Endodermal cell (in vitro differentiated cells): Measurements from ENCODE around the gene GLYATL1. TPM values are rescaled to one million over a fixed set of nuclear protein-coding genes. Genes with fewer than 3 reads are reported as not detected.
A peak's percentile ranks its signal among the peaks of the same experiment; 100 is the strongest.

Experiments
- DNase-seq: peaks from one replicate; pipeline ENCODE4 v3.0.0-alpha.2; 2017
- H3K27ac ChIP-seq: 2 replicates; pipeline ENCODE4 v1.5.1; 2013; ENCODE audit warnings: mild to moderate bottlenecking, low read depth, low read length, moderate library complexity
- H3K27me3 ChIP-seq: 2 replicates; pipeline ENCODE4 v1.6.1; 2013; ENCODE audit warnings: mild to moderate bottlenecking, low read length, moderate library complexity; ENCODE audit not compliant: insufficient read depth, control insufficient read depth, poor library complexity, severe bottlenecking
- H3K36me3 ChIP-seq: 2 replicates; pipeline ENCODE4 v1.7.0; 2013; ENCODE audit warnings: mild to moderate bottlenecking, low read length, moderate library complexity; ENCODE audit not compliant: control insufficient read depth, insufficient read depth
- H3K4me1 ChIP-seq: one replicate; pipeline ENCODE4 v1.7.0; 2013; ENCODE audit warnings: low read length; ENCODE audit not compliant: control insufficient read depth, insufficient read depth
- H3K4me3 ChIP-seq: 2 replicates; pipeline ENCODE4 v1.5.1; 2013; ENCODE audit warnings: mild to moderate bottlenecking, low read length, moderate library complexity
- H3K9ac ChIP-seq: 2 replicates; pipeline ENCODE4 v1.6.1; 2013; ENCODE audit warnings: mild to moderate bottlenecking, low read length, moderate library complexity; ENCODE audit not compliant: poor library complexity, severe bottlenecking; ENCODE audit errors: extremely low read depth
- H3K9me3 ChIP-seq: 2 replicates; pipeline ENCODE4 v1.6.1; 2013; ENCODE audit warnings: mild to moderate bottlenecking, low read length, moderate library complexity; ENCODE audit not compliant: control insufficient read depth
- H3K27ac Mint-ChIP-seq: 2 replicates; pipeline ENCODE4 v1.8.0; 2020; ENCODE audit warnings: mixed read lengths
- H3K27me3 Mint-ChIP-seq: 2 replicates; pipeline ENCODE4 v1.8.0; 2021; ENCODE audit warnings: mild to moderate bottlenecking, mixed read lengths; ENCODE audit not compliant: insufficient read depth
- H3K36me3 Mint-ChIP-seq: 2 replicates; pipeline ENCODE4 v1.8.0; 2020; ENCODE audit warnings: low read depth, mixed read lengths
- H3K4me1 Mint-ChIP-seq: 2 replicates; pipeline ENCODE4 v1.8.0; 2020; ENCODE audit warnings: mixed read lengths
- H3K4me3 Mint-ChIP-seq: 2 replicates; pipeline ENCODE4 v1.8.0; 2020; ENCODE audit warnings: mild to moderate bottlenecking, moderate library complexity, mixed read lengths
- H3K9me3 Mint-ChIP-seq: 2 replicates; pipeline ENCODE4 v1.8.0; 2020; ENCODE audit warnings: mild to moderate bottlenecking, mixed read lengths
- CTCF ChIP-seq: fragments of 200-600 bp; sonication (generic); conservative IDR thresholded peaks from 2 replicates; pipeline ENCODE4 v1.5.0; 2021; ENCODE audit warnings: antibody characterized with exemption, mild to moderate bottlenecking
- WGBS, 2 experiments: methylation state at CpG; one replicate each; pipeline versions ENCODE4 v1.1.5 to v1.1.7; 2013; ENCODE audit warnings: missing lambda C conversion rate in 2 of 2, mixed read lengths in 1 of 2; ENCODE audit not compliant: insufficient coverage in 1 of 2, insufficient read length in 1 of 2; 5-methylcytosine and 5-hydroxymethylcytosine counted together
- total RNA-seq, 2 donors: library from RNA; stranded (reverse); fragmentation: NEBNext Ultra II Directional in 1 of 2; extraction: Animal tissue kit (Norgen Biotek cat#: 25700) in 1 of 2; gene quantifications; 2 replicates in 1 of 2; 3 replicates in 1 of 2; pipeline ENCODE4 v1.2.1, GENCODE V29; 2021

GLYATL1 gene
- total RNA-seq, 2 donors from 2014 or later, result 5.0 to 12.5 TPM

- H3K27me3 Mint-ChIP-seq, result peaks cover 5% of the 10 kb centered on the region
- H3K36me3 Mint-ChIP-seq, result no peaks in the 10 kb centered on the region
- Histone ChIP-seq H3K27me3 (no peaks in the 10 kb centered on the region), H3K9me3 (peaks cover 18% of the 10 kb centered on the region), H3K4me3 (no peak overlapping the region), H3K36me3 (no peaks in the 10 kb centered on the region), H3K4me1 (peaks cover 3% of the 10 kb centered on the region), H3K27ac (no peak overlapping the region), H3K9ac (no peak overlapping the region)
- DNase-seq, result no peak
- peaks cover 10% of the 10 kb centered on the region for H3K9me3 Mint-ChIP-seq
- peaks cover 36% of the 10 kb centered on the region for H3K4me1 Mint-ChIP-seq
- no peak for TF ChIP-seq CTCF
- 65 to 67% methylated on average over 3 to 5 of the region's 5 CpGs for WGBS, 2 experiments
- no peak overlapping the region for H3K4me3 Mint-ChIP-seq
- H3K27ac Mint-ChIP-seq, result no peak overlapping the region
These were observed 17.4 kb upstream of the GLYATL1 start for GRCh38 chr11:58921778-58922390.

GRCh38 chr11:58922479-58922878 lies 16.8 kb upstream of the GLYATL1 start:
- no peak overlapping the region for H3K27ac ChIP-seq
- no peaks in the 10 kb centered on the region for H3K36me3 Mint-ChIP-seq
- no peaks in the 10 kb centered on the region for H3K27me3 ChIP-seq
- H3K4me1 ChIP-seq, result peaks cover 3% of the 10 kb centered on the region
- H3K9ac ChIP-seq, result no peak overlapping the region
- peaks cover 4% of the 10 kb centered on the region for H3K9me3 Mint-ChIP-seq
- peaks cover 41% of the 10 kb centered on the region for H3K4me1 Mint-ChIP-seq
- TF ChIP-seq CTCF, result no peak
- no peak overlapping the region for H3K4me3 ChIP-seq
- no peak overlapping the region for H3K4me3 Mint-ChIP-seq
- 64 to 67% methylated on average over 3 to 5 of the region's 5 CpGs for WGBS, 2 experiments
- no peaks in the 10 kb centered on the region for H3K27me3 Mint-ChIP-seq
- DNase-seq, result no peak
- H3K36me3 ChIP-seq, result no peaks in the 10 kb centered on the region
- H3K27ac Mint-ChIP-seq, result no peak overlapping the region
- H3K9me3 ChIP-seq, result peaks cover 12% of the 10 kb centered on the region

- DNase-seq, result peak; percentile 82
- no peaks in the 10 kb centered on the region for H3K36me3 ChIP-seq
- H3K4me1 ChIP-seq, result peaks cover 4% of the 10 kb centered on the region
- WGBS, 2 experiments, result 12 to 44% methylated on average over 3 to 5 of the region's 5 CpGs
- Mint-ChIP-seq H3K9me3 (no peaks in the 10 kb centered on the region), H3K4me3 (peak overlapping the region; percentile 37), H3K4me1 (peaks cover 44% of the 10 kb centered on the region), H3K36me3 (no peaks in the 10 kb centered on the region), H3K27me3 (no peaks in the 10 kb centered on the region), H3K27ac (peak overlapping the region; percentile 95)
- peak; percentile 69 for TF ChIP-seq CTCF
- no peak overlapping the region for H3K27ac ChIP-seq
- no peak overlapping the region for H3K4me3 ChIP-seq
- no peaks in the 10 kb centered on the region for H3K27me3 ChIP-seq
- peaks cover 4% of the 10 kb centered on the region for H3K9me3 ChIP-seq
- H3K9ac ChIP-seq, result peak overlapping the region; percentile 1
These were observed 15.9 kb upstream of the GLYATL1 start for GRCh38 chr11:58923300-58923788.
